ENCODE data around the gene CD160. TPM values are rescaled to one million over a fixed set of nuclear protein-coding genes. Genes with fewer than 3 reads are reported as not detected.
A peak's percentile ranks its signal among the peaks of the same experiment; 100 is the strongest.

Gene CD160
- total RNA-seq, 4 donors from 2014 or later, result 0.82 to 1.6 TPM; not detected in 2

DNA sequence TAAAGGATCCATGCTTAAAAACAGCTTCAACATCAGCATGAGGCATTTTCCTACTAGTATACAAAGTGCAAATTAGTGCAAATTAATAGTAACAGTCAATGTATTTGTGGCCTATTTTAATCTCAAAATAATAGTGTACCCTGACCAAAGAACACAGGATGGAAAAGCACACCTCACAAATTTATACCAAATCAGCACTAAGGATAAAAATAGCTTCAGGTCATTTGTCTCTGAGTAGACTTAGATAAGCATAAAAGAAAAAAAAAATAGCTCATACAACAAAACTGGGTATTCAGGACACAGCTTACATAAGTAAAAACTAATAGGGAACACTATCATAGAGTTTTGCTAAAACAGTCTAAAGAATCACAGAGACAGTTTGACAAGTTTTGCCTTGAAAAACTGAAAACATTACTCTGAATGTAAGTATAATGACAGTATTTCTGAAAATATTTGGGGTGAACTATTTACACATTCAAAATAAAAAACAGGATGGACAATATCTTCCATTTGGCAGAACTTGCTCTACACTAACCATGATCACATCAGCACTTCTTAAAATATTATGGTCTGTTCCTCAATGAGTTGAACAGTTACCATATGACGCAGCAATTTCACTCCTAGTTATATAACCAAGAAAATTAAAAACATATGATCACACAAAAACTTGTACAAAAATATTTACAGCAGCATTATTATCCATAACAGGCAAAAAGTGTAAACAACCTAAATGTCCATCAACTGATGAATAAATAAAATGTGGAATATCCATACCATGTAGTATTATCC, 58.3 kb downstream of the CD160 start:
- WGBS, 2 donors (ENCODE audit: low coverage in 1 of 2), result 80 to 93% methylated on average over 1 of the region's 1 CpG
- Histone ChIP-seq H3K36me3 (peaks cover 0 to 14% (median 3%) of the 10 kb centered on the region in 4 donors), H3K27ac (no peak overlapping the region), H3K4me3 (no peak overlapping the region), H3K9me3 (no peaks in the 10 kb centered on the region), H3K4me1 (no peaks in the 10 kb centered on the region), H3K27me3 (no peaks in the 10 kb centered on the region)
- TF ChIP-seq EP300 (IDR thresholded peaks at IDR 0.05; ENCODE audit: low read depth) (no peak), POLR2AphosphoS5 (IDR thresholded peaks at IDR 0.05) (no peak), POLR2A (IDR thresholded peaks at IDR 0.05) (no peak)
- TF ChIP-seq, protein P1, sequence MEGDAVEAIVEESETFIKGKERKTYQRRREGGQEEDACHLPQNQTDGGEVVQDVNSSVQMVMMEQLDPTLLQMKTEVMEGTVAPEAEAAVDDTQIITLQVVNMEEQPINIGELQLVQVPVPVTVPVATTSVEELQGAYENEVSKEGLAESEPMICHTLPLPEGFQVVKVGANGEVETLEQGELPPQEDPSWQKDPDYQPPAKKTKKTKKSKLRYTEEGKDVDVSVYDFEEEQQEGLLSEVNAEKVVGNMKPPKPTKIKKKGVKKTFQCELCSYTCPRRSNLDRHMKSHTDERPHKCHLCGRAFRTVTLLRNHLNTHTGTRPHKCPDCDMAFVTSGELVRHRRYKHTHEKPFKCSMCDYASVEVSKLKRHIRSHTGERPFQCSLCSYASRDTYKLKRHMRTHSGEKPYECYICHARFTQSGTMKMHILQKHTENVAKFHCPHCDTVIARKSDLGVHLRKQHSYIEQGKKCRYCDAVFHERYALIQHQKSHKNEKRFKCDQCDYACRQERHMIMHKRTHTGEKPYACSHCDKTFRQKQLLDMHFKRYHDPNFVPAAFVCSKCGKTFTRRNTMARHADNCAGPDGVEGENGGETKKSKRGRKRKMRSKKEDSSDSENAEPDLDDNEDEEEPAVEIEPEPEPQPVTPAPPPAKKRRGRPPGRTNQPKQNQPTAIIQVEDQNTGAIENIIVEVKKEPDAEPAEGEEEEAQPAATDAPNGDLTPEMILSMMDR (IDR thresholded peaks at IDR 0.05), result no peak
- intact Hi-C loops (cut with DNase I; ENCODE audit: low total_unique reads) (no loop called here), in situ Hi-C loops (cut with MboI; ENCODE audit: low pct_ligation_motif_present in 1 of 4, low pct_unique_long_range_greater_than_20kb in 1 of 4, low sequenced_read_pairs in 3 of 4) (no loop called here)
- DNase-seq, result no peak

DNA sequence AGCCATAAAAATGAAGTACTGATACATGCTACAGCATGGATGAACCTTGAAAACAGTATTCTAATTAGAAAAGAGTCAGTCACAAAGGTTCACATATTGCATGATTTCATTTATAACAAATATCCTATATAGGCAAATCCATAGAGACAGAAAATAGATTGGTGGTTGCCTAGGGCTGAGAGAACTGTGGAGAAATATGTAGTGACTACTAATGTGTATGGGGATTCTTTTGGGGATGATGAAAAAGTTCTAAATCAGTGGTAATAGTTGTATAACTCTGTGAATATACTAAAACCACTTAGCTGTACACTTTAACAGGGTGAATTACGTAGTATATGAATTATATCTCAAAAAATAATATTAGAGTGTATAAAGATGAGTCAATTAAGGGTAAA, 58.8 kb downstream of the CD160 start:
- Histone ChIP-seq H3K9me3 (no peaks in the 10 kb centered on the region), H3K27me3 (no peaks in the 10 kb centered on the region), H3K36me3 (peaks cover 0 to 8% (median 0%) of the 10 kb centered on the region in 4 donors), H3K4me1 (no peaks in the 10 kb centered on the region), H3K4me3 (no peak overlapping the region), H3K27ac (no peak overlapping the region)
- TF ChIP-seq, protein P1 (IDR thresholded peaks at IDR 0.05), result no peak
- no peak for TF ChIP-seq POLR2A (IDR thresholded peaks at IDR 0.05)
- no peak for TF ChIP-seq POLR2AphosphoS5 (IDR thresholded peaks at IDR 0.05)
- TF ChIP-seq EP300 (IDR thresholded peaks at IDR 0.05; ENCODE audit: low read depth), result no peak
- 95% methylated on average over 1 of the region's 1 CpG; no CpG with 5 or more reads in 1 of the 2 donors for WGBS, 2 donors (ENCODE audit: low coverage in 1 of 2)
- no peak for DNase-seq
- in situ Hi-C loops (cut with MboI; ENCODE audit: low pct_ligation_motif_present in 1 of 4, low pct_unique_long_range_greater_than_20kb in 1 of 4, low sequenced_read_pairs in 3 of 4) (no loop called here), intact Hi-C loops (cut with DNase I; ENCODE audit: low total_unique reads) (no loop called here)

DNA sequence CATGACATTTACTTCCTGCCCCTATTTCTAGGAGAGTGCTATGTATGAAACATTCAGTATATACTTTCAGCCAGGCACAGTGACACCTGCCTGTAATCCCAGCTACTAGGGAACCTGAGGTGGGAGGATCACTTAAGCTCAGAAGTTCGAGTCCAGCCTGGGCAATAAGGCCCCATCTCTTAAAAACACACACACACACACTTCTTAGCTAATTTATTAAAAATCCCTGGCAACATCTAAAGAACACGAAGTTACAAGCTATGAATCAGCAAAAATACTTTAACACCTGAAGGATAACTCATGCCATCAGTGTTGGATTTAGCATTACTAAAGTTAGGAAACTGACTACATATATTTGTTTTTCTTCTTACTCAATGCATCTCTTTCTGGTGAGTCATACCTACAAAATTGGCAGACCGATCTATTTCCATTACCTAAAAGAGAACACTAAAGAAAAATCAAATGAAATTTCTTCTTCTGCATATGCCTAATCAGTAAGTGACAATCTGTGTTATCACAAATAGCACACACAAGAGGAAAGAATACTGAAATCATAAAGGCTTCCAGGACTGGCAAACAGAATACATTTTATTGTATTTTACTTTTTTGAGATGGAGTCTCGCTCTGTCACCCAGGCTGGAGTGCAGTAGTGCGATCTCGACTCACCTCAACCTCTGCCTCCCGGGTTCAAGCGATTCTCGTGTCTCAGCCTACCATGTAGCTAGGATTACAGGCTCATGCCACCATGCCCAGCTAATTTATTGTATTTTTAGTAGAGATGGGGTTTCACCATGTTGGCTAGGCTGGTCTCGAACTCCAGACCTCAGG, 63.2 kb downstream of the CD160 start:
- Histone ChIP-seq H3K27ac (peak overlapping the region in 3 of 4 donors; percentile 45 to 59 (median 54)), H3K36me3 (peaks cover 0 to 7% (median 0%) of the 10 kb centered on the region in 4 donors), H3K27me3 (no peaks in the 10 kb centered on the region), H3K9me3 (no peaks in the 10 kb centered on the region), H3K4me3 (no peak overlapping the region), H3K4me1 (peaks cover 0 to 21% (median 0%) of the 10 kb centered on the region in 4 donors)
- intact Hi-C loops (cut with DNase I; ENCODE audit: low total_unique reads) (no loop called here), in situ Hi-C loops (cut with MboI; ENCODE audit: low pct_ligation_motif_present in 1 of 4, low pct_unique_long_range_greater_than_20kb in 1 of 4, low sequenced_read_pairs in 3 of 4) (no loop called here)
- DNase-seq, result no peak
- no peak for TF ChIP-seq EP300 (IDR thresholded peaks at IDR 0.05; ENCODE audit: low read depth)
- no peak for TF ChIP-seq POLR2AphosphoS5 (IDR thresholded peaks at IDR 0.05)
- TF ChIP-seq, protein P1 (IDR thresholded peaks at IDR 0.05), result no peak
- no peak for TF ChIP-seq POLR2A (IDR thresholded peaks at IDR 0.05)
- 87 to 89% methylated on average over 8 to 10 of the region's 10 CpGs for WGBS, 2 donors (ENCODE audit: low coverage in 1 of 2)

DNA sequence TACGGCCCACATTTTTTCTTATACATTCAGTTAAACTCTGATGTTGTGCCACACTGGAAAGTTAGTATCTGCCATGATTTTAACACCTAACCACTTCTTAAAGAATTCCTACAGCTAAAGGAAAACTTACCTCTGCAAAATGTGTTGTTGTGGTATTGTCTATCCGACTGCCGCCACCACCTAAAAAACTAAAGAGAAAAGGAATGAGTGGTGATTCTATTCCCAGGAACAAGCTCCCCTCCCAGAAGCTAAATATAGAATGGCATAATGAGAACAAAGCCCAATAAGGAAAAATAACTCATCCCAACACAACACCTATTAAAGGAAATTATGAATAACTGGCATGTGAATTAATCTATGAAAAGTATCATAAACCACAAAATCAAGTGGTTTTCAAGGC, 65.1 kb downstream of the CD160 start:
- TF ChIP-seq, protein P1 (IDR thresholded peaks at IDR 0.05), result no peak
- no peak for TF ChIP-seq EP300 (IDR thresholded peaks at IDR 0.05; ENCODE audit: low read depth)
- no peaks in the 10 kb centered on the region for H3K27me3 ChIP-seq
- DNase-seq, result no peak
- intact Hi-C loops (cut with DNase I; ENCODE audit: low total_unique reads) (no loop called here), in situ Hi-C loops (cut with MboI; ENCODE audit: low pct_ligation_motif_present in 1 of 4, low pct_unique_long_range_greater_than_20kb in 1 of 4, low sequenced_read_pairs in 3 of 4) (no loop called here)
- H3K9me3 ChIP-seq, result no peaks in the 10 kb centered on the region
- peak overlapping the region; percentile 1 to 59 (median 44) for H3K27ac ChIP-seq
- H3K4me3 ChIP-seq, result no peak overlapping the region
- peaks cover 0 to 1% (median 0%) of the 10 kb centered on the region in 4 donors for H3K36me3 ChIP-seq
- H3K4me1 ChIP-seq, result peaks cover 0 to 21% (median 0%) of the 10 kb centered on the region in 4 donors
- WGBS, 2 donors (ENCODE audit: low coverage in 1 of 2), result 83 to 93% methylated on average over 3 of the region's 3 CpGs

Measured in transverse colon (tissue), 4 donors.